Activated CD8-positive, alpha-beta T cell treated with anti-CD3 and anti-CD28 coated beads for 36 hours (primary cell): ENCODE measurements around the gene GNB1L. TPM values are rescaled to one million over a fixed set of nuclear protein-coding genes. Genes with fewer than 3 reads are reported as not detected.

Experiments
- ATAC-seq: fragments of 200-7000 bp; cut with Tn5 transposase; one replicate; pipeline ENCODE4 v1.10.0; 2021; ENCODE audit warnings: mild to moderate bottlenecking, moderate library complexity
- CTCF ChIA-PET: fragments of 350-600 bp; sonication (Branson Sonifier 250); formaldehyde crosslinking; loops from one replicate; lab custom pipeline; 2021; ENCODE audit warnings: antibody characterized with exemption; lab: Charles Lee
- POLR2A ChIA-PET: fragments of 350-600 bp; sonication (Branson Sonifier 250); formaldehyde crosslinking; loops from one replicate; lab custom pipeline; 2021; ENCODE audit warnings: antibody characterized with exemption; lab: Charles Lee
- DNase-seq: peaks from one replicate; pipeline ENCODE4 v3.0.0-alpha.2; 2020
- H3K27ac Mint-ChIP-seq: one replicate; pipeline ENCODE4 v1.8.0; 2021; ENCODE audit warnings: mild to moderate bottlenecking, mixed read lengths
- H3K27me3 Mint-ChIP-seq: one replicate; pipeline ENCODE4 v1.8.0; 2021; ENCODE audit warnings: mixed read lengths
- H3K36me3 Mint-ChIP-seq: one replicate; pipeline ENCODE4 v1.8.0; 2021; ENCODE audit warnings: low read depth, mixed read lengths
- H3K4me1 Mint-ChIP-seq: one replicate; pipeline ENCODE4 v1.8.0; 2021; ENCODE audit warnings: low read depth, mixed read lengths
- H3K4me3 Mint-ChIP-seq: one replicate; pipeline ENCODE4 v1.8.0; 2021; ENCODE audit warnings: mild to moderate bottlenecking, moderate library complexity, mixed read lengths
- H3K9me3 Mint-ChIP-seq: one replicate; pipeline ENCODE4 v1.8.0; 2021; ENCODE audit warnings: mixed read lengths
- CTCF ChIP-seq: fragments of 200-600 bp; IDR thresholded peaks from one replicate; pipeline ENCODE4 v1.8.0; 2022; ENCODE audit warnings: antibody characterized with exemption, mild to moderate bottlenecking
- intact Hi-C: fragments of 100-400 bp; cut with micrococcal nuclease; formaldehyde crosslinking; loops from one replicate; pipeline ENCODE4 v1.10.0; 2022
- total RNA-seq, 2 experiments: library from RNA; stranded (reverse); gene quantifications; one replicate each; pipeline ENCODE4 v1.2.3, GENCODE V29; 2021

GNB1L gene
- total RNA-seq, 2 experiments from 2014 or later = 16.2 to 17.4 TPM

- Mint-ChIP-seq H3K4me3 (no peak overlapping the region), H3K27me3 (no peaks in the 10 kb centered on the region), H3K4me1 (no peaks in the 10 kb centered on the region), H3K9me3 (no peaks in the 10 kb centered on the region), H3K27ac (no peak overlapping the region), H3K36me3 (no peaks in the 10 kb centered on the region)
- ATAC-seq (no peak), DNase-seq (no peak)
- POLR2A ChIA-PET = no interaction called here
- intact Hi-C loops = no loop called here
- TF ChIP-seq CTCF = no peak
- CTCF ChIA-PET = no interaction called here
These were observed 51.6 kb downstream of the GNB1L start for GRCh38 chr22:19802894-19803735.

GRCh38 chr22:19802001-19802893 lies 52.4 kb downstream of the GNB1L start:
- H3K4me1 Mint-ChIP-seq = no peaks in the 10 kb centered on the region
- ATAC-seq (no peak), DNase-seq (no peak)
- no peaks in the 10 kb centered on the region for H3K36me3 Mint-ChIP-seq
- TF ChIP-seq CTCF = no peak
- intact Hi-C loops = no loop called here
- no peak overlapping the region for H3K4me3 Mint-ChIP-seq
- ChIA-PET POLR2A (no interaction called here), CTCF (no interaction called here)
- no peaks in the 10 kb centered on the region for H3K9me3 Mint-ChIP-seq
- no peak overlapping the region for H3K27ac Mint-ChIP-seq
- H3K27me3 Mint-ChIP-seq = no peaks in the 10 kb centered on the region

- POLR2A ChIA-PET = no interaction called here
- no peak overlapping the region for H3K4me3 Mint-ChIP-seq
- TF ChIP-seq CTCF = no peak
- no peaks in the 10 kb centered on the region for H3K27me3 Mint-ChIP-seq
- peaks cover 3% of the 10 kb centered on the region for H3K36me3 Mint-ChIP-seq
- no peak for DNase-seq
- CTCF ChIA-PET = interaction anchor here (1.4 kb wide), 1 partner anchor 71 kb away, joined by 5 read pairs; no protein-coding TSS in a partner anchor
- H3K9me3 Mint-ChIP-seq = no peaks in the 10 kb centered on the region
- no peak overlapping the region for H3K27ac Mint-ChIP-seq
- H3K4me1 Mint-ChIP-seq = no peaks in the 10 kb centered on the region
- intact Hi-C loops = no loop called here
- ATAC-seq = no peak
These were observed 53.2 kb downstream of the GNB1L start for GRCh38 chr22:19801340-19802000.

GRCh38 chr22:19800761-19801244 lies 53.9 kb downstream of the GNB1L start:
- intact Hi-C loops = no loop called here
- Mint-ChIP-seq H3K27ac (no peak overlapping the region), H3K4me1 (no peaks in the 10 kb centered on the region), H3K27me3 (no peaks in the 10 kb centered on the region), H3K4me3 (no peak overlapping the region), H3K9me3 (no peaks in the 10 kb centered on the region), H3K36me3 (peaks cover 3% of the 10 kb centered on the region)
- ChIA-PET CTCF (interaction anchor here (1.4 kb wide), 1 partner anchor 70 kb away, joined by 5 read pairs; no protein-coding TSS in a partner anchor), POLR2A (interaction anchor here (0.8 kb wide), 1 partner anchor 9 kb away, joined by 3 read pairs; no protein-coding TSS in a partner anchor)
- ATAC-seq = no peak
- TF ChIP-seq CTCF = no peak
- no peak for DNase-seq
